Measurements from ENCODE around the gene GRM1.

Gene GRM1

GRCh38 chr6:146028851-146029572, at the start of gene GRM1:
TSS of gene GRM1 (plus strand) at chr6:146029062. CDS start at chr6:146029518, 456 bp downstream.
- DNase-seq, result no peak

- no peak for DNase-seq
Observed at GRCh38 chr6:146009338-146009737, 19.5 kb upstream of the GRM1 start.

- no peak for DNase-seq
Observed at GRCh38 chr6:146014233-146014632, 14.6 kb upstream of the GRM1 start.

- DNase-seq, result no peak
Observed at GRCh38 chr6:146017672-146018071, 11.2 kb upstream of the GRM1 start.

- DNase-seq, result no peak
Observed at GRCh38 chr6:146026873-146027272, 2.0 kb upstream of the GRM1 start.

GRCh38 chr6:146027586-146028251, 1.1 kb upstream of the GRM1 start:
- DNase-seq, result no peak

- DNase-seq, result peak; percentile 31
Observed at GRCh38 chr6:146028252-146028795, 538 bp upstream of the GRM1 start.

- DNase-seq, result no peak
Observed at GRCh38 chr6:146029573-146030184, 817 bp downstream of the GRM1 start.

- no peak for DNase-seq
Observed at GRCh38 chr6:146032387-146032786, 3.5 kb downstream of the GRM1 start.

GRCh38 chr6:146040360-146040759, 11.5 kb downstream of the GRM1 start:
- no peak for DNase-seq

- no peak for DNase-seq
Observed at GRCh38 chr6:146041282-146041681, 12.4 kb downstream of the GRM1 start.

- no peak for DNase-seq
Observed at GRCh38 chr6:146047371-146047770, 18.5 kb downstream of the GRM1 start.

GRCh38 chr6:146050168-146050567, 21.3 kb downstream of the GRM1 start:
- DNase-seq, result no peak

GRCh38 chr6:146056506-146056905, 27.6 kb downstream of the GRM1 start:
- no peak for DNase-seq

- DNase-seq, result no peak
Observed at GRCh38 chr6:146065690-146066089, 36.8 kb downstream of the GRM1 start.

- DNase-seq, result no peak
Observed at GRCh38 chr6:146066506-146066905, 37.6 kb downstream of the GRM1 start.

GRCh38 chr6:146071781-146072180, 42.9 kb downstream of the GRM1 start:
- no peak for DNase-seq

- DNase-seq, result no peak
Observed at GRCh38 chr6:146077992-146078391, 49.1 kb downstream of the GRM1 start.

- no peak for DNase-seq
Observed at GRCh38 chr6:146087386-146087785, 58.5 kb downstream of the GRM1 start.

GRCh38 chr6:146090474-146090873, 61.6 kb downstream of the GRM1 start:
- no peak for DNase-seq

GRCh38 chr6:146092961-146093686, 64.3 kb downstream of the GRM1 start:
- no peak for DNase-seq

GRCh38 chr6:146095481-146095880, 66.6 kb downstream of the GRM1 start:
- DNase-seq, result no peak

GRCh38 chr6:146097586-146097985, 68.7 kb downstream of the GRM1 start:
- DNase-seq, result no peak

All from activated CD4-positive, CD25-positive, alpha-beta regulatory T cell treated with anti-CD3 and anti-CD28 coated beads, Interleukin-2, amount 50 U/mL, for 72 hours (primary cell).